ENCODE results near the gene PLET1.

- TF ChIP-seq POLR2AphosphoS5 (IDR thresholded peaks at IDR 0.05; ENCODE audit: insufficient read depth, low read depth, low read length), result no peak
- TF ChIP-seq EZH2 (IDR thresholded peaks at IDR 0.05; ENCODE audit: borderline replicate concordance, low read depth, low read length, severe bottlenecking), result no peak
- TF ChIP-seq CTCF (IDR thresholded peaks at IDR 0.05; ENCODE audit: extremely low read depth in 1 of 2, insufficient read depth in 1 of 2, low read depth in 1 of 2, low read length in 2 of 2), result no peak
- TF ChIP-seq POLR2A (IDR thresholded peaks at IDR 0.05; ENCODE audit: low read depth, low read length), result no peak
- no peak for TF ChIP-seq MAX (IDR thresholded peaks at IDR 0.05; ENCODE audit: insufficient read depth, insufficient read length)
- no peak for TF ChIP-seq JUN (IDR thresholded peaks at IDR 0.05; ENCODE audit: borderline replicate concordance, insufficient read depth, insufficient read length, low read depth)
- TF ChIP-seq MYC (IDR thresholded peaks at IDR 0.05; ENCODE audit: low read depth, low read length), result no peak
These were observed 21.1 kb upstream of the PLET1 start for GRCh38 chr11:112281726-112282125.

Measured in endothelial cell of umbilical vein (primary cell).